Measurements from ENCODE around the gene HIVEP3. TPM values are rescaled to one million over a fixed set of nuclear protein-coding genes. Genes with fewer than 3 reads are reported as not detected.
A peak's percentile ranks its signal among the peaks of the same experiment; 100 is the strongest.

Gene HIVEP3
- total RNA-seq, 8 experiments from 2014 or later: 3.1 to 8.0 (median 4.6) TPM

GRCh38 chr1:41681331-41682098 lies 237.2 kb downstream of the HIVEP3 start:
- Histone ChIP-seq H3K4me3 (no peak overlapping the region), H3K4me1 (replicated peaks in 1 of 2) (peaks cover 7 to 12% of the 10 kb centered on the region in 2 donors), H3K27ac (peak overlapping the region in 1 of 2 donors; percentile 8)
- in situ Hi-C loops (cut with MboI; ENCODE audit: low pct_unique_long_range_greater_than_20kb in 2 of 9, low sequenced_read_pairs in 9 of 9, unreplicated experiment in 9 of 9): no loop called here
- WGBS, 10 experiments: 0 to 88% (median 77%) methylated on average over 2 to 6 of the region's 11 CpGs; no CpG with 5 or more reads in 3 of the 10 experiments
- peak; percentile 22 to 87 (median 74) for ATAC-seq (replicated peaks in 6 of 8)

GRCh38 chr1:41679994-41680393 lies 238.7 kb downstream of the HIVEP3 start:
- no peak for ATAC-seq (replicated peaks in 6 of 8)
- Histone ChIP-seq H3K27ac (no peak overlapping the region), H3K4me1 (replicated peaks in 1 of 2) (peaks cover 7 to 12% of the 10 kb centered on the region in 2 donors), H3K4me3 (no peak overlapping the region)
- in situ Hi-C loops (cut with MboI; ENCODE audit: low pct_unique_long_range_greater_than_20kb in 2 of 9, low sequenced_read_pairs in 9 of 9, unreplicated experiment in 9 of 9): no loop called here
- WGBS, 10 experiments: 57 to 86% (median 73%) methylated on average over 1 of the region's 1 CpG; no CpG with 5 or more reads in 5 of the 10 experiments

- WGBS, 10 experiments: 40 to 83% (median 67%) methylated on average over 1 of the region's 1 CpG; no CpG with 5 or more reads in 7 of the 10 experiments
- peaks cover 7 to 12% of the 10 kb centered on the region in 2 donors for H3K4me1 ChIP-seq (replicated peaks in 1 of 2)
- in situ Hi-C loops (cut with MboI; ENCODE audit: low pct_unique_long_range_greater_than_20kb in 2 of 9, low sequenced_read_pairs in 9 of 9, unreplicated experiment in 9 of 9): no loop called here
- no peak overlapping the region for H3K4me3 ChIP-seq
- ATAC-seq (replicated peaks in 6 of 8): no peak
- no peak overlapping the region for H3K27ac ChIP-seq
These were observed 239.2 kb downstream of the HIVEP3 start for GRCh38 chr1:41679531-41679930.

- 39 to 100% (median 79%) methylated on average over 2 to 11 of the region's 13 CpGs; no CpG with 5 or more reads in 3 of the 10 experiments for WGBS, 10 experiments
- H3K27ac ChIP-seq: no peak overlapping the region
- H3K4me3 ChIP-seq: no peak overlapping the region
- peaks cover 10 to 16% of the 10 kb centered on the region in 2 donors for H3K4me1 ChIP-seq (replicated peaks in 1 of 2)
- in situ Hi-C loops (cut with MboI; ENCODE audit: low pct_unique_long_range_greater_than_20kb in 2 of 9, low sequenced_read_pairs in 9 of 9, unreplicated experiment in 9 of 9): no loop called here
- peak in 3 of 8 experiments; percentile 20 to 50 (median 24) for ATAC-seq (replicated peaks in 6 of 8)
These were observed 240.4 kb downstream of the HIVEP3 start for GRCh38 chr1:41678111-41678878.

GRCh38 chr1:41677620-41678019 lies 241.1 kb downstream of the HIVEP3 start:
- H3K4me1 ChIP-seq (replicated peaks in 1 of 2): peaks cover 16 to 18% of the 10 kb centered on the region in 2 donors
- 76 to 100% (median 93%) methylated on average over 2 to 7 of the region's 7 CpGs; no CpG with 5 or more reads in 3 of the 10 experiments for WGBS, 10 experiments
- in situ Hi-C loops (cut with MboI; ENCODE audit: low pct_unique_long_range_greater_than_20kb in 2 of 9, low sequenced_read_pairs in 9 of 9, unreplicated experiment in 9 of 9): no loop called here

GRCh38 chr1:41675401-41675800 lies 243.3 kb downstream of the HIVEP3 start:
- ATAC-seq (replicated peaks in 6 of 8): no peak
- H3K4me1 ChIP-seq (replicated peaks in 1 of 2): peaks cover 16 to 21% of the 10 kb centered on the region in 2 donors
- no peak overlapping the region for H3K4me3 ChIP-seq
- in situ Hi-C loops (cut with MboI; ENCODE audit: low pct_unique_long_range_greater_than_20kb in 2 of 9, low sequenced_read_pairs in 9 of 9, unreplicated experiment in 9 of 9): no loop called here
- no peak overlapping the region for H3K27ac ChIP-seq
- 50 to 100% (median 80%) methylated on average over 1 of the region's 1 CpG; no CpG with 5 or more reads in 5 of the 10 experiments for WGBS, 10 experiments

More at GRCh38 chr1:41677620-41678019, 241.1 kb downstream of the HIVEP3 start:
- Histone ChIP-seq H3K4me3 (no peak overlapping the region), H3K27ac (no peak overlapping the region)
- ATAC-seq (replicated peaks in 6 of 8): no peak

- Histone ChIP-seq H3K4me1 (replicated peaks in 1 of 2) (peaks cover 16 to 21% of the 10 kb centered on the region in 2 donors), H3K27ac (no peak overlapping the region)
- WGBS, 10 experiments: 76 to 100% (median 90%) methylated on average over 1 to 10 of the region's 10 CpGs; no CpG with 5 or more reads in 3 of the 10 experiments
These were observed 244.2 kb downstream of the HIVEP3 start for GRCh38 chr1:41674522-41674921.

GRCh38 chr1:41673806-41674205 lies 244.9 kb downstream of the HIVEP3 start:
- in situ Hi-C loops (cut with MboI; ENCODE audit: low pct_unique_long_range_greater_than_20kb in 2 of 9, low sequenced_read_pairs in 9 of 9, unreplicated experiment in 9 of 9): no loop called here
- 0 to 62% (median 39%) methylated on average over 1 to 9 of the region's 9 CpGs; no CpG with 5 or more reads in 2 of the 10 experiments for WGBS, 10 experiments
- Histone ChIP-seq H3K4me3 (no peak overlapping the region), H3K4me1 (replicated peaks in 1 of 2) (peaks cover 16 to 21% of the 10 kb centered on the region in 2 donors), H3K27ac (no peak overlapping the region)
- ATAC-seq (replicated peaks in 6 of 8): peak in 2 of 8 experiments; percentile 12 to 30

More at GRCh38 chr1:41674522-41674921, 244.2 kb downstream of the HIVEP3 start:
- H3K4me3 ChIP-seq: no peak overlapping the region
- in situ Hi-C loops (cut with MboI; ENCODE audit: low pct_unique_long_range_greater_than_20kb in 2 of 9, low sequenced_read_pairs in 9 of 9, unreplicated experiment in 9 of 9): no loop called here
- peak in 4 of 8 experiments; percentile 24 to 80 (median 51) for ATAC-seq (replicated peaks in 6 of 8)

GRCh38 chr1:41673378-41673777 lies 245.3 kb downstream of the HIVEP3 start:
- in situ Hi-C loops (cut with MboI; ENCODE audit: low pct_unique_long_range_greater_than_20kb in 2 of 9, low sequenced_read_pairs in 9 of 9, unreplicated experiment in 9 of 9): no loop called here
- Histone ChIP-seq H3K4me3 (no peak overlapping the region), H3K27ac (no peak overlapping the region), H3K4me1 (replicated peaks in 1 of 2) (peaks cover 15 to 21% of the 10 kb centered on the region in 2 donors)
- ATAC-seq (replicated peaks in 6 of 8): peak in 1 of 8 experiments; percentile 24
- WGBS, 10 experiments: 10 to 100% (median 65%) methylated on average over 1 to 4 of the region's 4 CpGs; no CpG with 5 or more reads in 1 of the 10 experiments

GRCh38 chr1:41672641-41673361 lies 245.9 kb downstream of the HIVEP3 start:
- Histone ChIP-seq H3K27ac (no peak overlapping the region), H3K4me1 (replicated peaks in 1 of 2) (peaks cover 15 to 20% of the 10 kb centered on the region in 2 donors), H3K4me3 (no peak overlapping the region)
- 8 to 82% (median 42%) methylated on average over 1 to 8 of the region's 9 CpGs for WGBS, 10 experiments
- peak in 6 of 8 experiments; percentile 18 to 79 (median 40) for ATAC-seq (replicated peaks in 6 of 8)
- in situ Hi-C loops (cut with MboI; ENCODE audit: low pct_unique_long_range_greater_than_20kb in 2 of 9, low sequenced_read_pairs in 9 of 9, unreplicated experiment in 9 of 9): no loop called here

GRCh38 chr1:41672173-41672572 lies 246.5 kb downstream of the HIVEP3 start:
- Histone ChIP-seq H3K4me1 (replicated peaks in 1 of 2) (peaks cover 15 to 23% of the 10 kb centered on the region in 2 donors), H3K4me3 (no peak overlapping the region), H3K27ac (no peak overlapping the region)
- 90 to 100% (median 90%) methylated on average over 1 to 3 of the region's 4 CpGs; no CpG with 5 or more reads in 7 of the 10 experiments for WGBS, 10 experiments
- in situ Hi-C loops (cut with MboI; ENCODE audit: low pct_unique_long_range_greater_than_20kb in 2 of 9, low sequenced_read_pairs in 9 of 9, unreplicated experiment in 9 of 9): no loop called here
- peak in 3 of 8 experiments; percentile 64 to 82 (median 70) for ATAC-seq (replicated peaks in 6 of 8)

GRCh38 chr1:41671116-41671755 lies 247.5 kb downstream of the HIVEP3 start:
- Histone ChIP-seq H3K4me3 (no peak overlapping the region), H3K27ac (no peak overlapping the region), H3K4me1 (replicated peaks in 1 of 2) (peaks cover 15 to 23% of the 10 kb centered on the region in 2 donors)
- in situ Hi-C loops (cut with MboI; ENCODE audit: low pct_unique_long_range_greater_than_20kb in 2 of 9, low sequenced_read_pairs in 9 of 9, unreplicated experiment in 9 of 9): no loop called here
- ATAC-seq (replicated peaks in 6 of 8): no peak
- WGBS, 10 experiments: 80 to 100% (median 98%) methylated on average over 1 to 10 of the region's 15 CpGs; no CpG with 5 or more reads in 2 of the 10 experiments
